ENCODE measurements around the gene PRM2. TPM values are rescaled to one million over a fixed set of nuclear protein-coding genes. Genes with fewer than 3 reads are reported as not detected.
"Not testable (repeated sequence)": the region's sequence is repeated elsewhere in the genome, so short reads cannot be mapped to it uniquely, and the experiment has no call there.

PRM2 gene
- total RNA-seq, 1 experiment from 2014 or later = not detected

DNA sequence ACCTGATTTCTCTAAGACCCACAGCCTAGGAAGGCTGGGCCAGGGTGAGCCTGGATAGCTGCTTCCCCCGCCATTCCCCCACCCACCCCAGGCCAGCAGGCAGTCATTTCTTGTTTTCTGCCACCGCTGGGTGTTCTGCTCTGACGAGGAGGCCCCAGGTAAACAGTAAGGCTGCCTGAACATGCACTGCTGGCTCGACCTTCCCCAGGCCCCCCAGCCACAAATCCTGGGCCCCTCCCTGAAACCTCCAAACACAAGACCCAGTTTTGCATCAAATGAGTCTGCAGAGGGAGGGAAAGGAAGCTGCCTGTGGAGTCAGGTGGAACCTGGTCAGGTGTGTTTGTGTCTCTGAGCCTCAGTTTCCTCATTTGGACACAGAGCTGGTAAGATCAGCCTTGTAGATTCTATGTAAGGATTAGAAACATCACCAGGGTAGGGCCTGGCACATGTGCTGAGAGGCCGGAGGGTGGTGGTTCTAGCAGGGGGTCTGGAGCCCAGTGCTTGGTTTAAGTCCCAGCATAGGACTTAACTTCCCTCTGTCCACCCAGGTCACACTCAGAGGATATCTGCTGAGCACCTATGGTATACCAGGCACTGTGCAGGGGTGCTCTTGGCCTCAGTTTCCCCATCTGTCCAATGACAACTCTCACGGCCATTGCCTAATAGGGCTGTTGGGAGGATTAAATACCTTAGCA lies 23.7 kb upstream of the PRM2 start:
- no peaks in the 10 kb centered on the region for H3K36me3 ChIP-seq (replicated peaks; ENCODE audit: control insufficient read depth, insufficient read depth, low read length)
- DNase-seq = no peak
- no peak overlapping the region for H3K4me3 ChIP-seq (ENCODE audit: insufficient read depth, low read depth, low read length)
- H3K27me3 ChIP-seq (ENCODE audit: control insufficient read depth, insufficient read depth, low read length) = no peaks in the 10 kb centered on the region

DNA sequence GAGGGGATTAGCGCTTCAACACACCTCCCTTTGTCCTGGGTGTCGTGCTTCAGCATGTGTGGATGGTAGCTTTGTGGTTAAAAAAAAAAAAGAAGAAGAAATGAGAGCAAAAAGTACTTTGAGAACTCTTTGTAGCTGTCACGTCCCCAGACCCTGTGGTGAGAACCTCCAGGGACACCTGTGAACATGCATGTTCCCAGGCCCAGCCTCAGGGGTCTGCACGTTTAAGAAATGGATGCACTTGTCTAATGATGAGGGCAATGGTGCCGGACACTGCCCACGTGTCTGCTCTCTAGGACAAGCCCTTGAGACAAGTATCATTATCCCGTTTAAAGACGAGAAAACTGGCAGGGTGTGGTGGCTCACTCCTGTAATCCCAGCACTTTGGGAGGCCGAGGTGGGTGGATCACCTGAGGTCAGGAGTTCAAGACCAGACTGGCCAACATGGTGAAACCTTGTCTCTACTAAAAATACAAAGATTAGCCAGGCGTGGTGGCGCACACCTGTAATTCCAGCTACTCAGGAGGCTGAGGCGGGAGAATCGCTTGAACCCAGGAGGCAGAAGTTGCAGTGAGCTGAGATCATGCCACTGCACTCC lies 22.8 kb upstream of the PRM2 start:
- DNase-seq; H3K27me3 ChIP-seq (ENCODE audit: control insufficient read depth, insufficient read depth, low read length); H3K36me3 ChIP-seq (replicated peaks; ENCODE audit: control insufficient read depth, insufficient read depth, low read length); H3K4me3 ChIP-seq (ENCODE audit: insufficient read depth, low read depth, low read length): not testable (repeated sequence)

- DNase-seq = no peak
- Histone ChIP-seq H3K4me3 (ENCODE audit: insufficient read depth, low read depth, low read length) (no peak overlapping the region), H3K27me3 (ENCODE audit: control insufficient read depth, insufficient read depth, low read length) (no peaks in the 10 kb centered on the region), H3K36me3 (replicated peaks; ENCODE audit: control insufficient read depth, insufficient read depth, low read length) (no peaks in the 10 kb centered on the region)
Measured at GRCh38 chr16:11298143-11298900, 22.0 kb upstream of the PRM2 start.

- no peaks in the 10 kb centered on the region for H3K27me3 ChIP-seq (ENCODE audit: control insufficient read depth, insufficient read depth, low read length)
- H3K36me3 ChIP-seq (replicated peaks; ENCODE audit: control insufficient read depth, insufficient read depth, low read length) = no peaks in the 10 kb centered on the region
- H3K4me3 ChIP-seq (ENCODE audit: insufficient read depth, low read depth, low read length) = no peak overlapping the region
- DNase-seq = peak; percentile 85
Measured at GRCh38 chr16:11297492-11298142, 21.3 kb upstream of the PRM2 start.

DNA sequence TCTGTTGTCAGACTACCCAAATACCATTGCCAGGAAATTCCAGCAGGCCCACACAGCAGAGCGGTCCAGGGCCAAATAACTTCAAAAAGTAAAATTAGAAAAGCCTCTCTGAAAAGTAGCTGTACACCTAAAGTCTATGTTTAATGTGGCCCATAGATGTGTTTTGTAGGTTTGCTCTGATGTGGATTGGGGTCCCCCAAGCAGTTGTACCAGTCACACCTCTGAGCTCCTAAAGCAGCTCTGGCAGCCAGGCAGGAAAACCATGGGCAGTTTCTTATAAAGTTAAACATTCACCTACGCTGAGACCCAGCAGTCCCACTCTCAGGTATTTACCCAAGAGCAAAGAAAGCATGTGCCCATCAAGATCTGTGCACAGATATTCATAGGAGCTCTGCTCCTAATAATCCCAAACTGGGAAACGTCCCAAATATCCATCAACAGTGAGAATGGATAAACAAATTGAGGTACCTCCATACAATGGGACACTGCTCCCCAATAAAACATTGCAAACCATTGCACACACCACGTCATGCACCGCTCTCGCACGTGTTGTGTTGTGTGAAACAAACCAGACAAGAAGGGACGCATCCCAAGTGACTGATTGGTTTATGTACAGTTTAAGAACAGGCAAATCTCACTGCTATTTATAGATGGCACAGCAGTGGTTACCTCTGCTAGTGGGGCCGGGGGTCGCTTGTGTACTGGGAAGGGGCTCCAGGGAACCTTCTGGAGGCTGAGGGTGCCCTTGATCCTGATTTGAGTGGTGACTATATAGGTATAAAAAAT lies 20.6 kb upstream of the PRM2 start:
- Histone ChIP-seq H3K4me3 (ENCODE audit: insufficient read depth, low read depth, low read length) (no peak overlapping the region), H3K36me3 (replicated peaks; ENCODE audit: control insufficient read depth, insufficient read depth, low read length) (no peaks in the 10 kb centered on the region), H3K27me3 (ENCODE audit: control insufficient read depth, insufficient read depth, low read length) (no peaks in the 10 kb centered on the region)
- DNase-seq = no peak

DNA sequence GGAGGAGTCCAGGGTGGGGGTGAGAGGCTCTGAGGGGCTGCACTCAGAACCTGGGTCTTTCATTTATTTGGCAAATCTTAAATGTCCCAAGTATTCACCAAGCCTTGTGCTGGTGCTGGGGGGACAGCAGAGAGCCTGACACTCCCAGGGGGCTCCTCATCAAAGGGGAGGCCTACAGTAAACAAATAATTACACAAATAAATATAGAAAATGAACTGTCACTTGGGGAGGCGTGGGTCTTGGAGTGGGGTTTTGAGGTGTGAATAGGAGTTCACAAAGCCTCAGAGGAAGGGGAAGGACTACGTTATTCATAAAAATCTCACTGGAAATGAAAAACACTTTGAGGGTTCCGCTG lies 20.0 kb upstream of the PRM2 start:
- no peaks in the 10 kb centered on the region for H3K27me3 ChIP-seq (ENCODE audit: control insufficient read depth, insufficient read depth, low read length)
- DNase-seq = no peak
- H3K4me3 ChIP-seq (ENCODE audit: insufficient read depth, low read depth, low read length) = no peak overlapping the region
- H3K36me3 ChIP-seq (replicated peaks; ENCODE audit: control insufficient read depth, insufficient read depth, low read length) = no peaks in the 10 kb centered on the region

- Histone ChIP-seq H3K36me3 (replicated peaks; ENCODE audit: control insufficient read depth, insufficient read depth, low read length) (no peaks in the 10 kb centered on the region), H3K27me3 (ENCODE audit: control insufficient read depth, insufficient read depth, low read length) (no peaks in the 10 kb centered on the region), H3K4me3 (ENCODE audit: insufficient read depth, low read depth, low read length) (no peak overlapping the region)
- no peak for DNase-seq
Measured at GRCh38 chr16:11295672-11296071, 19.4 kb upstream of the PRM2 start.

- H3K27me3 ChIP-seq (ENCODE audit: control insufficient read depth, insufficient read depth, low read length) = no peaks in the 10 kb centered on the region
- DNase-seq = no peak
- H3K4me3 ChIP-seq (ENCODE audit: insufficient read depth, low read depth, low read length) = no peak overlapping the region
- H3K36me3 ChIP-seq (replicated peaks; ENCODE audit: control insufficient read depth, insufficient read depth, low read length) = no peaks in the 10 kb centered on the region
Measured at GRCh38 chr16:11292076-11292748, 15.9 kb upstream of the PRM2 start.

GRCh38 chr16:11291091-11291703 lies 14.9 kb upstream of the PRM2 start:
- Histone ChIP-seq H3K4me3 (ENCODE audit: insufficient read depth, low read depth, low read length) (no peak overlapping the region), H3K36me3 (replicated peaks; ENCODE audit: control insufficient read depth, insufficient read depth, low read length) (no peaks in the 10 kb centered on the region), H3K27me3 (ENCODE audit: control insufficient read depth, insufficient read depth, low read length) (no peaks in the 10 kb centered on the region)
- peak; percentile 61 for DNase-seq

DNA sequence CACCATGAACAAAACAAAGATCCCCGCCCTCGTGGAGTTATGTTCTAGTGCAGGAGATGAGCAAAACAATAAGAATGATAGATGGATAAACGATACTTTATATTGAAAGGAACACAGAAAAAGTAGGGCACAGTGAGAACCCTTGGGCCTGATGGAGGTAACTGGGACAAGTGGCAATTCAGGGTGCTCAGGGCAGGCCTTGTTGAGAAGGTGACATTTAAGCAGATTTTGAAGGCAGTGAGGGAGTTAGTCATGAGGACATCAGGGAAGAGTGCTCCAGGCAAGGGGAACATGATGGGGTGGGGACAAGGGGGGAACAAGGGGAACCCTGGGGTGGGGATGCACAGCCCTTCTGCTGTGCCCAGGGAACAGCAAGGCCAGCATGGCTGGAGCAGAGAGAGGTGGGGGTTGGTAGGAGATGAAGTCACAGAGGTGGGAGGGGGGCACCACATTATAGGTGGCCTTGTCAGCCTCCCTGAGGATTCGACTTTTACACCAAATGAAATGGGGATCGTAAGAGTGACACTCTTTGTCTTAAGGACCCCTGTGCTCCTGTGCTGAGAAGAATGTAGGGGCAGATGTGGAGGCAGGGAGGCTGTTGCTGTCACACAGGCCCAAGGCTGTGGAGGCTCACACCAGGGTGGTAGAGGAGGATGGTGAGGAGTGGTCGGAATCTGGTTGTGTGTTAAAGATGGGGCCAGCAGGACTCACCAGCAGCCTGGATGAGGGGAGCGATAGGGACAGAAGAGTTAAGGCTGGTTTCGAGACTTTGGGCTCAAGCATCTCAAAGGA lies 14.0 kb upstream of the PRM2 start:
- H3K36me3 ChIP-seq (replicated peaks; ENCODE audit: control insufficient read depth, insufficient read depth, low read length) = no peaks in the 10 kb centered on the region
- H3K4me3 ChIP-seq (ENCODE audit: insufficient read depth, low read depth, low read length) = no peak overlapping the region
- no peak for DNase-seq
- no peaks in the 10 kb centered on the region for H3K27me3 ChIP-seq (ENCODE audit: control insufficient read depth, insufficient read depth, low read length)

DNA sequence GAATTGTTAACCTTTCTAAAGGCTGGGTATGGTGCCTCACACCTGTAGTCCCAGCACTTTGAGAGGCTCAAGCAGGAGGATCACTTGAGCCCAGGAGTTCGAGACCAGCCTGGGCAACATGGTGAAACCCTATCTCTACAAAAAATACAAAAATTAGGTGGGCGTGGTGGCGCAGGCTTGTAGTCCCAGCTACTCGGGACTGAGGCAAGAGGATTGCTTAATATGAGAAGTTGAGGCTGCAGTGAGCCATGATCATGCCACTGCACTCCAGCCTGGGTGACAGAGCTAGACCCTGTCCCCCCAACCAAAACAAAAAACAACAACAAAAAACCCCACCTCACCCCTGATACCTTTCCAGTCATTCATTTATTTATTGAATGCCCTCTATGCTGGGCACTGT lies 13.4 kb upstream of the PRM2 start:
- not testable (repeated sequence) for H3K36me3 ChIP-seq (replicated peaks; ENCODE audit: control insufficient read depth, insufficient read depth, low read length); DNase-seq; H3K4me3 ChIP-seq (ENCODE audit: insufficient read depth, low read depth, low read length); H3K27me3 ChIP-seq (ENCODE audit: control insufficient read depth, insufficient read depth, low read length)

DNA sequence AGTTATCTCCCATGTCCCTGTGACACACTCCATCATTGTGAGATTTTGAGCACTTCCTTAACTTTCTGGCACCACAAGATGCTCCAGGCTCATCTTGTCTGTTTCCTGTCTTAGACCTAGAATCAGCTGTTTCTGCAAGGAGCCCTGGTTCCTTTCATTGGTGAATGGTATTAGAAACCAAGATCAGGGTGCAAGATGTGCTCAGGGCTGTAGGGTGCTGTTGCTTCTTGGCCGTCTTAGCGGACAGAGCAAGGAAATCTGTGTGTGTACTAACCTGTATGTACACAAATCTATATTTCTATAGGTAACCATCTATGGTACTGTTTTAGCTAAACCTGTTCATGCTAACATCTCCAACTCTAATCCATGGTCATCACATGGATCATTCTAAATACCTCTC lies 12.9 kb upstream of the PRM2 start:
- no peaks in the 10 kb centered on the region for H3K27me3 ChIP-seq (ENCODE audit: control insufficient read depth, insufficient read depth, low read length)
- DNase-seq = no peak
- H3K36me3 ChIP-seq (replicated peaks; ENCODE audit: control insufficient read depth, insufficient read depth, low read length) = no peaks in the 10 kb centered on the region
- H3K4me3 ChIP-seq (ENCODE audit: insufficient read depth, low read depth, low read length) = no peak overlapping the region

DNA sequence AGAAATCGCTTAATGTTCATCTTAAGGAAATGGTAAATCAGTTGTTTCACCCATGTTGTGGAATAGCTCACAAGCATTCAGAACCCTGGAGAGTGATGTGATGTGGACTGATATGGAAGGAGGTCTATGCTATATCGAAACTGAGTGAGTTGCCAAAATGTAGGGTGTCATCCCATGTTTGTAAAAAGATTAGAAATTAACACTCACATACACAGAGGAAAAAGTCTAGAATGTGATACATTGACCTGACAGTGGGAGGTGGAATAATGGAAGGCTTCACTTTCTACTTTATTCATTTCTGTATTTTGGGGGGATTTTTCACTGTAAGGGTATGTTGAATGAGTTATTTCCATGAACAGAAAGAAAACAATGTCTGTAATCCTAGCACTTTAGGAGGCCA lies 9.6 kb upstream of the PRM2 start:
- no peaks in the 10 kb centered on the region for H3K36me3 ChIP-seq (replicated peaks; ENCODE audit: control insufficient read depth, insufficient read depth, low read length)
- no peak for DNase-seq
- H3K27me3 ChIP-seq (ENCODE audit: control insufficient read depth, insufficient read depth, low read length) = no peaks in the 10 kb centered on the region
- H3K4me3 ChIP-seq (ENCODE audit: insufficient read depth, low read depth, low read length) = no peak overlapping the region
